Stomach (tissue), 9 donors: ENCODE measurements around the gene RPL7A. TPM values are rescaled to one million over a fixed set of nuclear protein-coding genes. Genes with fewer than 3 reads are reported as not detected.
"Not testable (repeated sequence)": the region's sequence is repeated elsewhere in the genome, so short reads cannot be mapped to it uniquely, and the experiment has no call there.

ENCODE experiments used
- DNase-seq, 2 donors: peaks; one replicate each; pipeline versions ENCODE4 v3.0.0 to v3.0.0-alpha.2; 2013 to 2019
- H3K27ac ChIP-seq, 5 donors: fragments of 200-600 bp in 4 of 5; sonication (generic) in 4 of 5; one replicate each; pipeline ENCODE4 v1.5.1; 2013 to 2019; ENCODE audit warnings: mild to moderate bottlenecking in 1 of 5, moderate library complexity in 1 of 5
- H3K27me3 ChIP-seq, 3 donors: fragments of 200-600 bp; sonication (generic); one replicate each; pipeline ENCODE4 v1.5.1; 2017 to 2019; ENCODE audit warnings: mixed run types in 1 of 3
- H3K36me3 ChIP-seq, 4 donors: fragments of 200-600 bp; sonication (generic); 1 replicate in 3 of 4; 2 replicates in 1 of 4; pipeline ENCODE4 v1.5.1; 2016 to 2019
- H3K4me1 ChIP-seq, 4 donors: fragments of 200-600 bp; sonication (generic); one replicate each; pipeline ENCODE4 v1.5.1; 2016 to 2019
- H3K4me3 ChIP-seq, 4 donors: fragments of 200-600 bp; sonication (generic) in 3 of 4; one replicate each; pipeline ENCODE4 v1.5.1; 2016 to 2019; ENCODE audit warnings: mild to moderate bottlenecking in 1 of 4
- H3K9me3 ChIP-seq, 4 donors: fragments of 200-600 bp; sonication (generic); one replicate each; pipeline ENCODE4 v1.5.1; 2016 to 2019
- EP300 ChIP-seq: sonication (generic); formaldehyde crosslinking; IDR thresholded peaks from one replicate; pipeline ENCODE4 v1.6.1; 2017; ENCODE audit warnings: antibody characterized with exemption
- POLR2A ChIP-seq, 4 donors: fragments of 450-650 bp; IDR thresholded peaks; one replicate each; pipeline ENCODE4 v1.6.1; 2016; ENCODE audit warnings: antibody characterized with exemption in 4 of 4, control low read depth in 2 of 4, mild to moderate bottlenecking in 1 of 4, moderate library complexity in 1 of 4
- POLR2AphosphoS5 ChIP-seq, 3 donors: sonication (generic); formaldehyde crosslinking; IDR thresholded peaks; one replicate each; pipeline ENCODE4 v1.6.1; 2016; ENCODE audit warnings: antibody characterized with exemption in 3 of 3
- WGBS, 5 donors: extraction: QIAGEN DNeasy Blood & Tissue Kit in 3 of 5; methylation state at CpG; one replicate each; pipeline versions ENCODE4 v1.1.5 to v1.1.7; 2013 to 2018; 5-methylcytosine and 5-hydroxymethylcytosine counted together
- intact Hi-C: fragments of 100-400 bp; cut with DNase I; formaldehyde crosslinking; loops from one replicate; pipeline ENCODE4 v1.15.1; 2023; ENCODE audit warnings: low total_unique reads
- polyA plus RNA-seq, 3 donors: library from polyadenylated mRNA; stranded (reverse); fragments of 200-250 nt; gene quantifications; one replicate each; pipeline ENCODE4 v1.2.3, GENCODE V29; 2013
- total RNA-seq, 5 donors: library from RNA; depleted of rRNA; stranded (reverse); fragments of >200 nt; gene quantifications; one replicate each; pipeline versions ENCODE4 v1.1.0 to v1.2.3, GENCODE V29; 2014 to 2016
- TF ChIP-seq, protein P1 (sequence below), 7 experiments: fragments of 450-650 bp in 4 of 7; fragments of 200-600 bp in 3 of 7; sonication (generic) in 3 of 7; IDR thresholded peaks; one replicate each; pipeline ENCODE4 v1.5.1; 2016 to 2019; ENCODE audit warnings: antibody characterized with exemption in 7 of 7, control low read depth in 2 of 7, mild to moderate bottlenecking in 1 of 7
- donor health status: healthy with polysubstance abuse.
- donor health status: Bipolar disorder and iron deficiency.
- donor health status: healthy.

RPL7A gene
- total and polyA plus RNA-seq, 8 donors: 809 to 4,243 (median 1,432) TPM

- no peak overlapping the region for H3K4me3 ChIP-seq
- no peaks in the 10 kb centered on the region for H3K4me1 ChIP-seq
- no peaks in the 10 kb centered on the region for H3K9me3 ChIP-seq
- WGBS, 5 donors: 80 to 86% (median 84%) methylated on average over 13 of the region's 13 CpGs
- no peaks in the 10 kb centered on the region for H3K27me3 ChIP-seq
- no peak overlapping the region for H3K27ac ChIP-seq
- no peak for DNase-seq
- intact Hi-C loops: no loop called here
- H3K36me3 ChIP-seq: no peaks in the 10 kb centered on the region
- TF ChIP-seq, protein P1, sequence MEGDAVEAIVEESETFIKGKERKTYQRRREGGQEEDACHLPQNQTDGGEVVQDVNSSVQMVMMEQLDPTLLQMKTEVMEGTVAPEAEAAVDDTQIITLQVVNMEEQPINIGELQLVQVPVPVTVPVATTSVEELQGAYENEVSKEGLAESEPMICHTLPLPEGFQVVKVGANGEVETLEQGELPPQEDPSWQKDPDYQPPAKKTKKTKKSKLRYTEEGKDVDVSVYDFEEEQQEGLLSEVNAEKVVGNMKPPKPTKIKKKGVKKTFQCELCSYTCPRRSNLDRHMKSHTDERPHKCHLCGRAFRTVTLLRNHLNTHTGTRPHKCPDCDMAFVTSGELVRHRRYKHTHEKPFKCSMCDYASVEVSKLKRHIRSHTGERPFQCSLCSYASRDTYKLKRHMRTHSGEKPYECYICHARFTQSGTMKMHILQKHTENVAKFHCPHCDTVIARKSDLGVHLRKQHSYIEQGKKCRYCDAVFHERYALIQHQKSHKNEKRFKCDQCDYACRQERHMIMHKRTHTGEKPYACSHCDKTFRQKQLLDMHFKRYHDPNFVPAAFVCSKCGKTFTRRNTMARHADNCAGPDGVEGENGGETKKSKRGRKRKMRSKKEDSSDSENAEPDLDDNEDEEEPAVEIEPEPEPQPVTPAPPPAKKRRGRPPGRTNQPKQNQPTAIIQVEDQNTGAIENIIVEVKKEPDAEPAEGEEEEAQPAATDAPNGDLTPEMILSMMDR (IDR thresholded peaks at IDR 0.05): no peak
- TF ChIP-seq POLR2A (IDR thresholded peaks at IDR 0.05) (no peak), EP300 (no peak), POLR2AphosphoS5 (IDR thresholded peaks at IDR 0.05) (no peak)
Observed at GRCh38 chr9:133323991-133324703, 23.9 kb upstream of the RPL7A start.

DNA sequence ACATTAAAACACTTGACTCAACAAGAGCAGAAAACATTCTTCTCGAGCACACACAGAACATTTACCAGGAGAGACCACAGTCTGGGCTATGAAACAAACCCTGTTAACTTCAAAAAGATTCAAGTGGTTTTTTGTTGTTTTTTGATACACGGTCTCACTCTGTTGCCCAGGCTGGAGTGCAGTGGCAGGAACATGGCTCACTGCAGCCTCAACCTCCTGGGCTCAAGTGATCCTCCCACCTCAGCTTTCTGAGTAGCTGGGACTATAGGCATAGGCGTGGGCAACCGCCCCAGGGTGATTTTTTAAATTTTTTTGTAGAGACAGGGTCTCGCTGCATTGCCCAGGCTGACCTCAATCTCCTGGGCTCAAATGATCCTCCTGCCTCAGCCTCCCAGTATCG is 21.0 kb upstream of the RPL7A start:
- 88 to 95% (median 88%) methylated on average over 6 of the region's 6 CpGs for WGBS, 5 donors
- intact Hi-C loops: loop anchor here (5.0 kb wide), 1 partner anchor 140 kb away; no protein-coding TSS in a partner anchor
- not testable (repeated sequence) for DNase-seq

GRCh38 chr9:133327834-133328484 is 20.1 kb upstream of the RPL7A start:
- no peaks in the 10 kb centered on the region for H3K27me3 ChIP-seq
- no peak overlapping the region for H3K4me3 ChIP-seq
- TF ChIP-seq, protein P1 (IDR thresholded peaks at IDR 0.05): no peak
- TF ChIP-seq POLR2A (IDR thresholded peaks at IDR 0.05): no peak
- TF ChIP-seq POLR2AphosphoS5 (IDR thresholded peaks at IDR 0.05): no peak
- no peak for TF ChIP-seq EP300
- DNase-seq: no peak
- intact Hi-C loops: loop anchor here (5.0 kb wide), 1 partner anchor 141 kb away; no protein-coding TSS in a partner anchor
- no peak overlapping the region for H3K27ac ChIP-seq
- no peaks in the 10 kb centered on the region for H3K4me1 ChIP-seq
- no peaks in the 10 kb centered on the region for H3K9me3 ChIP-seq
- WGBS, 5 donors: 87 to 96% (median 92%) methylated on average over 10 of the region's 10 CpGs
- peaks cover 24 to 34% (median 32%) of the 10 kb centered on the region in 4 donors for H3K36me3 ChIP-seq

More for the DNA sequence above, 21.0 kb upstream of the RPL7A start:
- H3K27ac ChIP-seq, H3K9me3 ChIP-seq, H3K4me3 ChIP-seq, H3K27me3 ChIP-seq, H3K4me1 ChIP-seq: not testable (repeated sequence)
- H3K36me3 ChIP-seq: peaks cover 15 to 24% (median 23%) of the 10 kb centered on the region in 4 donors

DNA sequence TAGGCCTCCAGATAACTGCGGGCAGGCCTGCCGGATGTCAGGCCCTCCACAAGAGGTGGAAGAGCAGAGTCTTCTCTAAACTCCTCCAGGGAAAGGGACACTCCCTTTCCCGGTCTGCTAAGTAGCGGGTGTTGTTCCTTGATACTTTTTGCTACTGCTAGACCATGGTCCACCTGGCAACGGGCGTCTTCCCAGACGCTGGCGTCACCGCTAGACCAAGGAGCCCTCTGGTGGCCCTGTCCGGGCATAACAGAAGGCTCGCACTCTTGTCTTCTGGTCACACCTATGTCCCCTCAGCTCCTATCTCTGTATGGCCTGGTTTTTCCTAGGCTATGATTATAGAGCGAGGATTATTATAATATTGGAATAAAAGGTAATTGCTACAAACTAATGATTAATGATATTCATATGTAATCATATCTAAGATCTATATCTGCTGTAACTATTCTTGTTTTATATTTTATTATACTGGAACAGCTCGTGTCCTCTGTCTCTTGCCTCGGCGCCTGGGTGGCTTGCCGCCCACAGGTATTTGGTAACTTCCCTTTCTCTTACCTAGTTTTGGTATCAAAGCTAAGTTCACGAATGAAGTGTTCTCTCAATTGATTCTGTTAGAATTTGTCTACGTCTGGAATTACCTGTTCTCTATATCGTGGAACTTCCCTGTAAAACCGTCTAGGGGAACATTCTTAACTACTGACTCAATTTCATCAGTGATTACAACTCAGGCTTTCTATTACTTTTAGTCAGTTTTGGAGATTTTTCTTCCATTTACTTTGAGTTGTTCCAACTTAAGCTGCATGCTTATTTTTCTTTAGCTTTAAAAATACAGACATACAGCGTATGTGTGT is 18.5 kb upstream of the RPL7A start:
- peak in 1 of 2 donors; percentile 61 for DNase-seq
- not testable (repeated sequence) for H3K27me3 ChIP-seq, H3K4me3 ChIP-seq, H3K27ac ChIP-seq, H3K9me3 ChIP-seq
- TF ChIP-seq POLR2AphosphoS5 (IDR thresholded peaks at IDR 0.05): peak in 1 of 3 donors; percentile 29
- TF ChIP-seq, protein P1 (IDR thresholded peaks at IDR 0.05): peak in 5 of 7 experiments; percentile 44 to 69 (median 57)
- Histone ChIP-seq H3K36me3 (peaks cover 40 to 50% (median 48%) of the 10 kb centered on the region in 4 donors), H3K4me1 (peaks cover 8 to 12% (median 11%) of the 10 kb centered on the region in 4 donors)
- intact Hi-C loops: loop anchor here (5.0 kb wide), 1 partner anchor 142 kb away; no protein-coding TSS in a partner anchor
- WGBS, 5 donors: 55 to 64% (median 60%) methylated on average over 21 of the region's 21 CpGs
